ENCODE measurements around the gene RAB15.

The RAB15 gene

GRCh38 chr14:65011538-65011937 is 39.4 kb upstream of the RAB15 start:
- TF ChIP-seq ZBTB7A (IDR thresholded peaks at IDR 0.05; ENCODE audit: low read depth) (no peak), YY1 (IDR thresholded peaks at IDR 0.05; ENCODE audit: low read depth) (no peak), USF1 (IDR thresholded peaks at IDR 0.05) (no peak), RAD21 (IDR thresholded peaks at IDR 0.05; ENCODE audit: low read depth) (no peak), CEBPB (IDR thresholded peaks at IDR 0.05) (no peak), NFIC (IDR thresholded peaks at IDR 0.05) (no peak), EGR1 (IDR thresholded peaks at IDR 0.05) (no peak), MAX (IDR thresholded peaks at IDR 0.05) (no peak), TEAD4 (IDR thresholded peaks at IDR 0.05) (no peak), TAF1 (IDR thresholded peaks at IDR 0.05; ENCODE audit: low read depth) (no peak), FOXM1 (IDR thresholded peaks at IDR 0.05; ENCODE audit: borderline replicate concordance, low read depth) (no peak), EP300 (IDR thresholded peaks at IDR 0.05; ENCODE audit: borderline replicate concordance) (no peak), TCF12 (IDR thresholded peaks at IDR 0.05; ENCODE audit: low read depth) (no peak)
- TF ChIP-seq, protein P1, sequence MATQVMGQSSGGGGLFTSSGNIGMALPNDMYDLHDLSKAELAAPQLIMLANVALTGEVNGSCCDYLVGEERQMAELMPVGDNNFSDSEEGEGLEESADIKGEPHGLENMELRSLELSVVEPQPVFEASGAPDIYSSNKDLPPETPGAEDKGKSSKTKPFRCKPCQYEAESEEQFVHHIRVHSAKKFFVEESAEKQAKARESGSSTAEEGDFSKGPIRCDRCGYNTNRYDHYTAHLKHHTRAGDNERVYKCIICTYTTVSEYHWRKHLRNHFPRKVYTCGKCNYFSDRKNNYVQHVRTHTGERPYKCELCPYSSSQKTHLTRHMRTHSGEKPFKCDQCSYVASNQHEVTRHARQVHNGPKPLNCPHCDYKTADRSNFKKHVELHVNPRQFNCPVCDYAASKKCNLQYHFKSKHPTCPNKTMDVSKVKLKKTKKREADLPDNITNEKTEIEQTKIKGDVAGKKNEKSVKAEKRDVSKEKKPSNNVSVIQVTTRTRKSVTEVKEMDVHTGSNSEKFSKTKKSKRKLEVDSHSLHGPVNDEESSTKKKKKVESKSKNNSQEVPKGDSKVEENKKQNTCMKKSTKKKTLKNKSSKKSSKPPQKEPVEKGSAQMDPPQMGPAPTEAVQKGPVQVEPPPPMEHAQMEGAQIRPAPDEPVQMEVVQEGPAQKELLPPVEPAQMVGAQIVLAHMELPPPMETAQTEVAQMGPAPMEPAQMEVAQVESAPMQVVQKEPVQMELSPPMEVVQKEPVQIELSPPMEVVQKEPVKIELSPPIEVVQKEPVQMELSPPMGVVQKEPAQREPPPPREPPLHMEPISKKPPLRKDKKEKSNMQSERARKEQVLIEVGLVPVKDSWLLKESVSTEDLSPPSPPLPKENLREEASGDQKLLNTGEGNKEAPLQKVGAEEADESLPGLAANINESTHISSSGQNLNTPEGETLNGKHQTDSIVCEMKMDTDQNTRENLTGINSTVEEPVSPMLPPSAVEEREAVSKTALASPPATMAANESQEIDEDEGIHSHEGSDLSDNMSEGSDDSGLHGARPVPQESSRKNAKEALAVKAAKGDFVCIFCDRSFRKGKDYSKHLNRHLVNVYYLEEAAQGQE (IDR thresholded peaks at IDR 0.05; ENCODE audit: low read depth) = no peak

DNA sequence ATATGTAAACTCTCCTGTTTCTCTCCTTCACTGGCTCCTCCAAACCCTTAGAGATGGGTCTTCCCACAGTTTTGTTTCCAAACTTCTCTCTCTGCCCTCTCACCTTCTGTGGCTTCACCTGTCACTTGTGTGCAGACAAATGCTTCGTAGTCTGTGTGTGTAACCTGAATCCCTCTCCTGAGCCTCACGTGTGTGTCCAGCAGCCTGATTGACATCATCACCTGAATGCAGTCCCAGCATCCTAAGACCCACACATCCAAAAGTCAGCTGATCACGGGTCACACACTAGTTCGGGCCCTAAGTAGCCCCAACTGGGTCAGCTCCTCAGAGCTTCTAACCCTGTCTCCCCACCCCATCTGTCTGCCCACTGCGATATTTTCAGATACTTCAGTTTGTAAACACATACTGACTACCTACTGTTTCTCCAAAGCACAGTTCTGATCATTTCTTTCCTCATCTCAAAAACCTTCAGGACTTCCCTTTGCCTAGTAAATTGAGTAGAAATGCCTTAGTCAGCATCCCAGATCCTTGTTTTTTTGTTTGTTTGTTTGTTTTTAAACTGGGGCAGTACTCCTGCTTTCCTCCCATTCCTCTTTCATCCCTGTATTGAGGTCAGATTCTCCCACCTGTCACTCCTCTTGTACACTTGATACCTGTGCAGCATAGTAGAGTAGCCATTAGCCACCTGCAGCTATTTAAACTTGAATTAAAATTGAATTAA is 38.2 kb upstream of the RAB15 start:
- TF ChIP-seq EGR1 (IDR thresholded peaks at IDR 0.05) (no peak), USF1 (IDR thresholded peaks at IDR 0.05) (no peak), CREB1 (IDR thresholded peaks at IDR 0.05; ENCODE audit: low read depth) (no peak), EP300 (IDR thresholded peaks at IDR 0.05; ENCODE audit: borderline replicate concordance) (no peak), MAX (IDR thresholded peaks at IDR 0.05) (no peak), RAD21 (IDR thresholded peaks at IDR 0.05; ENCODE audit: low read depth) (no peak), NFIC (IDR thresholded peaks at IDR 0.05) (no peak), TAF1 (IDR thresholded peaks at IDR 0.05; ENCODE audit: low read depth) (no peak), FOXM1 (IDR thresholded peaks at IDR 0.05; ENCODE audit: borderline replicate concordance, low read depth) (no peak)

- TF ChIP-seq EP300 (IDR thresholded peaks at IDR 0.05; ENCODE audit: borderline replicate concordance) (no peak), CEBPB (IDR thresholded peaks at IDR 0.05) (no peak), MAX (IDR thresholded peaks at IDR 0.05) (no peak), ZBTB7A (IDR thresholded peaks at IDR 0.05; ENCODE audit: low read depth) (no peak), RAD21 (IDR thresholded peaks at IDR 0.05; ENCODE audit: low read depth) (no peak), NFIC (IDR thresholded peaks at IDR 0.05) (no peak), YY1 (IDR thresholded peaks at IDR 0.05; ENCODE audit: low read depth) (no peak), TAF1 (IDR thresholded peaks at IDR 0.05; ENCODE audit: low read depth) (no peak), EGR1 (IDR thresholded peaks at IDR 0.05) (no peak), CREB1 (IDR thresholded peaks at IDR 0.05; ENCODE audit: low read depth) (no peak), FOXM1 (IDR thresholded peaks at IDR 0.05; ENCODE audit: borderline replicate concordance, low read depth) (no peak), TEAD4 (IDR thresholded peaks at IDR 0.05) (no peak), TCF12 (IDR thresholded peaks at IDR 0.05; ENCODE audit: low read depth) (no peak), USF1 (IDR thresholded peaks at IDR 0.05) (no peak)
- TF ChIP-seq, protein P1 (IDR thresholded peaks at IDR 0.05; ENCODE audit: low read depth) = no peak
These were observed 35.1 kb upstream of the RAB15 start for GRCh38 chr14:65007202-65007601.

- TF ChIP-seq NFIC (IDR thresholded peaks at IDR 0.05) (no peak), FOXM1 (IDR thresholded peaks at IDR 0.05; ENCODE audit: borderline replicate concordance, low read depth) (no peak), ZBTB7A (IDR thresholded peaks at IDR 0.05; ENCODE audit: low read depth) (no peak), CEBPB (IDR thresholded peaks at IDR 0.05) (no peak), TCF12 (IDR thresholded peaks at IDR 0.05; ENCODE audit: low read depth) (no peak), EP300 (IDR thresholded peaks at IDR 0.05; ENCODE audit: borderline replicate concordance) (no peak), RAD21 (IDR thresholded peaks at IDR 0.05; ENCODE audit: low read depth) (no peak), USF1 (IDR thresholded peaks at IDR 0.05) (no peak), MAX (IDR thresholded peaks at IDR 0.05) (no peak), YY1 (IDR thresholded peaks at IDR 0.05; ENCODE audit: low read depth) (no peak), TAF1 (IDR thresholded peaks at IDR 0.05; ENCODE audit: low read depth) (no peak), EGR1 (IDR thresholded peaks at IDR 0.05) (no peak), CREB1 (IDR thresholded peaks at IDR 0.05; ENCODE audit: low read depth) (no peak)
These were observed 34.2 kb upstream of the RAB15 start for GRCh38 chr14:65006261-65006721.

All from Ishikawa (cell line).